ENCODE results near the gene MSANTD4.
"Not testable (repeated sequence)": the region's sequence is repeated elsewhere in the genome, so short reads cannot be mapped to it uniquely, and the experiment has no call there.

Gene MSANTD4

DNA sequence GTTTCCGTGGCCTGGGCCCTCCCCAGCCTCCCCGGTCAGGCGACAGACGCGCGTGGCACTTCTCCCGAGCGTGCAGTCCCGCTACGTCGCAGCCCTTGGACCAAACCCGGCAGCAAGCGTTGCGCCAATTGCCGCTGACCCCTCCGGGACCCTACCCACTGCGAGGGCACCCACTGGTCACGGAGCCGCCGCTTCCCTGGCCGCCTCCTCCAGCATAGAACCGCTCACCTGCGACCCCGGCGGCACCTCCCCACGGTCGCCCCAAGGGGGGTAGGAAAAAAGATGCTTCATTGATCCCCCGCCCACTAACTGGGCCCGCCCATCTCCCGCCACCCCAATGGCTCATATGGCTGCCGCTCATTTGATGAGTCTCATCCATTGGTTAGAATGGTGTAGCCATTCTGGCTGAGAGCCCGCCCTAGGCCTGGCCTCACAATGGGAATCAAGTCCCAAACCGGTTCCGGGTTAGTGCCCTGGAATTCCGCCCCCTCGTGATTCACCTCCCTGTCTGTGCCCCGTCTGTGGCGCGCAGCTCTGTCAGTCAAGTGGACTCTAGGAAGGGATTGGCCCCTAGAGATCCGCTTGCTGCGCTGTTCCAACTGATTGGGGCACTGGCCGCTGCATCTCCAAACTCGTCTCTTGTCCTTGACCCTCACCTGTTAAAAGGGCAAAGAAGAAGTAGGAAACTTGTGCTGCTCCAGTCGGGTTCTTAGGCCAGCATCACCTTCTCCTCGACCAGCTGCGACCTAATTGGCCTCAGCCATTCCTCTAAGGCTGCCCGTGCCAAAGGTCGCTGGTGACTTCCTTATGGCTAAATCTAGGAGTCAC, at the start of gene MSANTD4:
Gene MSANTD4 (minus strand): TSS at position 274 of the 828 bp plus-strand sequence. CDS start 11,323 bp downstream, outside the sequence.
- DNase-seq, result peak; percentile 98

DNA sequence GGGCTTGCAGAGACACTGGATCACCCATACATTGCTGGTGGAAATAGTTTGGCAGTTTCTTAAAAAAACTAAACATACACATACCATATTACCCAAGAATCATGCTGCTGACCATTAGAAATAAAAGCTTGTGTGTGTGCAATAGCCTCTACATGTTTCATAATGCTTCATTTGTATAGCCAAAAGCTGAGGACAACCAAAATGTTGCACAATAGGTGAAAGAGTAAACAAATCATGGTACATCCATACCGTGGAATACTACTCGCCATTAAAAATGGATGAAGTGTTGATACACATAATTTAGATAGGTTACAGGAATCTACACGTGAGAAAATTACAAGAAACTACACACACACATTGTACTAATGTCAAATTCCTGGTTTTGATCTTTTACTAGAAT, 48.6 kb upstream of the MSANTD4 start:
- DNase-seq, result no peak

DNA sequence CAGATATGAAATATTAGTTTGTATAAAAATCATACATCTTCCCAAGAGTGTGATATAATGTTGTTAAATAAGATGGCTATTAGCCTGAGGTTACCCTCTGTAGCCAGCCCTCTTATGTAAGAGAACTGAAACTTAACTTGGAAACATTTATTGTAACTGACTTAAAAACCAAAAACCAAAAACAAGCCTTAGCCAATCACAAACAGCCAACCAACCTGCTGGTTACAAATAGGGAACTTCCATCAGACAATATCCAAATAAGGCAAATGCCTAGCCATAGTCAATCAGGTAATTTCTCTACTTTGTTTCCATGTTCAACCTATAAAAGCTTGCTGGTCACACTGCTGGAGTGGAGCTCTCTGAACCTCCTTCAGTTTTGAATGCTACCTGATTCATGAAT, 41.0 kb upstream of the MSANTD4 start:
- no peak for DNase-seq

DNA sequence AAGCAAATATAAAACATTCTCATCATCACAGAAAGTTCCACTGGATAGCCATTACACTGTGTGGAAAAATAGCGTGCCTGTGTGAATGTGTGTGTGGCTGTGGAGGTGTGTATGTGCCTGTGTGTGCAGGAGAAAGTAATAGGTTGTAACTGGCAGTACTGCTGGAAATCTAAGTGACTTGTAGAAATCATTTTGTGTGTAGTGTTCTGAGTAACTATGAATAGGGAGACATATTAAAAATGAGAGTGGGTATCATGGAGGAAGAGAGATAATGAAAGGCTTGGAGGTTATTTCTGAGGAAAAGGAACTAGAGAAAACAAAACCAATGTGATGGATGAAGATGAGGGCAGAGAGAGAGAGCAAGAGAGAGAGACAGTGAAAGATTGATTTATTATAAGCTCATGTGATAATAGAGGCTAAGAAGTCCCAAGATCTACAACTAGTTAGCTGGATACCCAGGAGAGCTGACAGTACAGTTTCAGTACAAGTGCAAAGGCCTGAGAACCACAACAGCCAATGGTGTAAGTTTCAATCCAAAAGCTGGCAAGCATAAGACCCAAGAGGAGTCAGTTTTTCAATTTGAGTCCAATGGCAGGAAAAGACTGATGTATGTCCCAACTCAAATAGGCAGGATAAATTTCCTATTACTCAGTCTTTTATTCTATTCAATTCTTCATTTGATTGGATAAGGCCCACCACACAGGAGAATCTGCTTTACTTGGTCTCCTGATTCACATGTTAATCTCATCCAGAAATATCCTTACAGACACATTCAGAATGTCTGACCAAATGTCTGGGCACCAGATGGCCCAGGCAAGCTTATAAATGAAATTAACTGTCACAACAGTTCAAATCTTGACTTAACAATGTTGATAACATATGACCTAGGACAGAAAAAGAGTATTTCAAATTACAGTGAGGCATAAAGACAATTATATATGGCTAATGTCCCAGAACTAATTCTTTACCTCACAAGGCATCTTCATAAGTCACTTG, 40.2 kb upstream of the MSANTD4 start:
- no peak for DNase-seq

DNA sequence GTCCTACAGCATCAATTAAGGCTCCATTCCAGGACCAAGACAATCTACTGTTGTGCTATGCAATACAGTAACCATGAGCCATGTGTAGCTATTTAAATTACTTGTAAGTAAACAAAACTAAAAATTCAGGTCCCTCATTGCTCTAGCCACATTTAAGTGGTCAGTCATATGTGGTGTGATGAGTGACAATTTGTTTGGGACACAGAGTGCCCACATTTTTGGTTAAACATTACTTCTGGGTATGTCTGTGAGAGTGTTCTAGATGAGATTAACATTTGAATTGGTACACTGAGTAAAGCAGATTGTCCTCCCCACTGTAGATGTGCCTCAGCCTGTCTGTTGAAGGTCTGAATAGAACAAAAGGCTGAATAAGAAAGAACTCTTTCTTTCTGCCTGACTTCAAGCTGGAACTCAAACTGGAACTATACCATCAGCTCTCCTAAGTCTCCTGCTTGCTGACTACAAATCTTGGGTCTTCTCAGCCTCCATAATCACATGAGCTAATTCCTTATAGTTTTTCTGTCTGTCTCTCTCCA, 39.3 kb upstream of the MSANTD4 start:
- no peak for DNase-seq

DNA sequence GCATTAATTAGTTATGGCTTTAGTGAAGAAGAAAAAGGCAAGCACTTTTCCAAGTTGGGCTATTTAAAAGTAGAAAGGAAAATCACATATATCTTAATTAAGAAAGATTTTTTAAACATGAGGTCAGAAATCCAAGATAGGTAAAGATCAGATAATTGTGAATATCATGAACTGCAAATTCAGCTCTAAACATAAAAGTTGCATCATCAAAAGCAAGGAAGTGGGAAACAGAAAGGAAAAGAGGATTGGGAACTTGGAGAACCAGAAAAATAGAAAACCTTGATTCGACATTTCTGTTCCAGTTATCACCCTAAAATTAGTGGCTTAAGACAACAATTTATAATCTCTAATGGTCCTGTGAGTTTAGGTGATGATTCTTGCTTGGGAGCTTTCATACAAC, 37.6 kb upstream of the MSANTD4 start:
- DNase-seq, result no peak

DNA sequence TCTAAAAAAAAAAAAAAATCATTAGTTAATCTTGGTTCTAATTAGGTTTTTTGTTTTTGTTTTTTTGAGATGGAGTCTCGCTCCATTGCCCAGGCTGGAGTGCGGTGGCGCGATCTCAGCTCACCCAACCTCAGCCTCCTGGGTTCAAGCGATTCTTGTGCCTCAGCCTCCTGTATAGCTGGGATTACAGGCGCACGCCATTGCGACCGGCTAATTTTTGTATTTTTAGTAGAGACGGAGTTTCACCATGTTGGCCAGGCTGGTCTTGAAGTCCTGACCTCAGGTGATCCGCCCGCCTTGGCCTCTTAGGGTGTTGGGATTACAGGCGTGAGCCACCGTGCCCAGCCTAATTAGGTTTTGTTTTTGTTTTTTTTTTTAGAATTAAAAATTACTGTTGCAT, 36.3 kb upstream of the MSANTD4 start:
- not testable (repeated sequence) for DNase-seq

DNA sequence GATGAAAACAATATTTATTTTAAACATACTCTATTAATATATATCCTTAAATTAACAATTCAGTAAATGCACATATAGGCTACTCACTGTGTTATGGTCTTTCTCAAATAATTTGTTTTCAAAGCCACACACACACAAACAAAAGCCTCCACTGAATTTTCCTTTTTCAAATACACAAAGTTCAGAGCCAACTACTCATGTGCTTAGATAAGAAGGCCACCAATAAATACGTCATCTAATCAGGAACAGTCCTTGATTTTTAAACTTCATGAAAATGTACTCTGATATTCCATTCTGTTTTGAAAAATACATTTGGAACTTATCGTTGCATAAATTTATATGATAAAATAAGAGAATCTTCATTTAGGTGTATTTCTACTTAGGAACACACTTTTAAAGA, 29.1 kb upstream of the MSANTD4 start:
- no peak for DNase-seq

DNA sequence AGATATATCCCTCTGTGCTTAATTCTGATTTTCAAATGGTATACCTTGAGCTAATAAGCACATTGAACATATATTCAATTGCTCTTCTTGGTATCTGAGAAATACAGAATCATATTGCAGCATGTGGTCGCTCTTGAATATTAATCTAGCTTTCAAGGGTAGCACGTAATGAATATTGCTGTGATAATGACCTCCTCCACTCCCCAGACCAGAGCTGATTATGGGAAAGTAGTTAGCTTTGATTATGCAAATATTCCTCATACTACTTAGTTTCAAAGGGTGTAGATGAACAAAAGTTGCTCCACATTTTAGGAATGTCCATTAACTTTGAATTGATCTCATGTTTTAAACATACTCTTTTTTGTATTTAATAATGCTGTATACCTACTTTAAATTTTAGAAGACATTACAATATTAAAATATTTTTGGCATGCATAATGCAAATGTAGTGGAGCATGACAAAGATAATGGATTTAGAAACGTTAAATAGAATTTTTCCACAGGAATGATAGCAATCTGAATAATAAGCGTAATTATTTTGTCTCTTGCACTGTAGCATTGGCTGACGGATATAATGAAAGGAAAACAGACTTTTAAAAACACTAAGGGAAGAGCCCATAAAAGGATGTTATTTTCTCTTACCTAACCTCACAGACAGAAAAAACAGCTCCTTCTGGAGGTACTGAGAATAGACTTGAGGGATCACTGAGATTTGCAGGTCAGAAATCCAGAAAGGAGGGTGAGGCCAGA, 27.9 kb upstream of the MSANTD4 start:
- DNase-seq, result no peak

DNA sequence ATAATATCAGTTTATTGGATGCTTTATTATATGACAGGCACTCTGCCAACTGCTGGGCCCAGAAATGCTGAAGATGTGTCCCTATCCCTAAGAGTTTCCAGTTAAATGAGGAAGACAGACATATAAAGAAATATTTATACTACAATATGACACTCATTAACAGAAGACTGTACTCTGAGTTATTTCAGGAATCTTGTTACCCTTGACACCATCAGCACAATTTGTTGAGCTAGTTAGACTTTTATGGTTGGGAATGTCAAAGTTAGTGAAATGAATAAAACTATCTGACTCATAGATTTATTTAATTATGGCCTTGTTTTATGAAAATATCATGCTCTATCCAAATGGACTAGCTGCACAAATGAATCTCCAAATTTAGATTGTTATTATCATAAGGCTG, 25.6 kb upstream of the MSANTD4 start:
- no peak for DNase-seq

DNA sequence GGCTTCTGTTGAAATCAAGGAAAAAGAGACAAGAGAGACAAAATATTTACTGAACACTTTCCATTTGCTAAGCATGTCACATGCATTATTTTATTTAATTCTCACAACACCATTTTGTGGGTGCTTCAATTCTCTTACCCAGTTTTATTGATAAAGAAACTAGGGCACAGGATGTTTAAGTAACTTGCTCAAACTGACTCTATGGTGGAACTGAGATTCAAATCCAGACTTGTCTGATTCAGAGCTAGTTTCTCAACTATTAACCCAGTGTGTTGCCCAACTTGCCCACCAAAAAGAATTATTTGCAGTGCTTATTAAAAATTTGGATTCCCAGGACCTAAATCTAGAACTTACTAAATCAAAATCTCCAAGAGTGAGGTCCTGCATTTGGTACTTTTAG, 21.5 kb upstream of the MSANTD4 start:
- no peak for DNase-seq

DNA sequence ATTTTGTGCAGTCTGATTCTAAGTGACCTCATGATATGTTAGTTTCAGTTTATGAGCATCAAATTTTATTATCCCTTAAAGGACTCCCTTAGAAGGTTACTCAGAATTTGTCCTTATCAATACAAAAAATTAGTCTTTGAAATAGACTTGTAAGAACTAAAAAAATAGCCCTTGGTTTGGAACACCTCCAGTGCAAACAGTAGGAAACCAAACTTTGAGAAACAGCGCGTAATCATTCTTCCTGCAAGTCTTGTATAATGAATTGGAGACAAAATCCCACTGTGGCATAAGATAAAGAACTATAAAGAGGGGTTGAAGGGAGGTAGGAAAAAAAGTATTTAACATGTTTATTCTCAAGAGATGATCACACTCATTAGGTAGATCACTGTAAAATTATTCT, 10.8 kb upstream of the MSANTD4 start:
- no peak for DNase-seq

DNA sequence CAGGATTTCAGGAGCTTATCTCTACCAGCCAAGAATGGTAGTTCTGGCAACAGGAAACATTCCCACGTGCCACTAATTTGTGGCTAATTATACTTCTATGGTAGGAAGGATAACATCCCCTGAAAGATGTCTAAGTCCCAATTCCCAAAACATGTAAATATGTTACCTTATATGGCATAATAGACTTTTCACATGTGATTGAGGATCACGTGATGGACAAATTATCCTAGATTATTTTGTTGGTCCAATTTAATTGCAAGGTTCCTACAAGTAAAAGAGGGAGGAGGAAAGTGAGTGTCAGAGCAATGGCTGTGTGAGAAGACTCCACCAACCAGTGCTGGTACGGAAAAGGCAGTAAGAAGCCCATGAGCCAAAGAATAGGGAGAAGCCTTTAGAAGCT, 9.9 kb upstream of the MSANTD4 start:
- no peak for DNase-seq

DNA sequence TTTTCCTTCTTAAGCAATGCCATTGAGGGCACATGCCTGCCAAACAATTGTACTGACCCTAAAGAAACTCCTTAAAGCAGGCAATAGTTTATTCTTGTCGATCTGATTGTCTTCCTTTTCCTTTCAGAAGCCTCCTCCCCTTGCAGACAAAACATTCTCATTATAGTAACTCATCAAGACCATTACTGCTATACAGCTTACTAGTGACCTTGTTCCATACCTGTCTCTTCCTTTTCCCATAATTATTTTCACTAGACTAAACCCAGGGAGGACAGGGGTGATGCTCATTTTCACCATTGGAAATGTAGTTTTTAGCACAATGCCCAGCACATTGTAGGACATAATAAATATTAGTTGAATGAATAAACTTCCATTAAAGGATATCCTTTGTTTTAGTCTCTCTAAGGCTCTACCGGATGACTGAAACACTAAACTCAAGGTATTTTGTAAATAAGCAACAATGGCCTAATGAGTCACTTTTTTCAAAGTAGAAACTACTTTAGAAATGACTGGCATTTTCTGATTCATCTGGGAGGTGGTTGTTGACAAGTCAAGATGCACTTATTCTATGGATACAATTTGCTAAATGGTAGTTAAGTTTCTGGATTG, 9.3 kb upstream of the MSANTD4 start:
- DNase-seq, result no peak

DNA sequence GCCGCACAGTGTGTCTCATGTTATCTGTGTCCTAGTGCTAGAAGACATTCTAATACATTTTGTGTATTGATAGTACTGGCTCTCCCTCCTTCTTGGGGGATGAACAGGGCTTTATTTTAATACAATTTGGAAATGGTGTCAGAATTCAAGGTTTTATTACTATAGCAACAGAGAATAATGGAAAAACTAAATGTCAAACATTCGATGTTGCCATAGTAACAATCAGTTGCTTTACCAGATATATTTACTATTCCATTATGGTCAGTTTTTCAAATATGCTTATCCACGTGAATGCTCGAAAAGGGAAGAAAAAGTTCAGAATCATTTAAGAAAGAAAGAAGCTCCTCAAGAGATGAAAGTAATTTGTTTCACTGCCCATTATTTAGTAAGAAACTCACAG, 8.6 kb upstream of the MSANTD4 start:
- no peak for DNase-seq

DNA sequence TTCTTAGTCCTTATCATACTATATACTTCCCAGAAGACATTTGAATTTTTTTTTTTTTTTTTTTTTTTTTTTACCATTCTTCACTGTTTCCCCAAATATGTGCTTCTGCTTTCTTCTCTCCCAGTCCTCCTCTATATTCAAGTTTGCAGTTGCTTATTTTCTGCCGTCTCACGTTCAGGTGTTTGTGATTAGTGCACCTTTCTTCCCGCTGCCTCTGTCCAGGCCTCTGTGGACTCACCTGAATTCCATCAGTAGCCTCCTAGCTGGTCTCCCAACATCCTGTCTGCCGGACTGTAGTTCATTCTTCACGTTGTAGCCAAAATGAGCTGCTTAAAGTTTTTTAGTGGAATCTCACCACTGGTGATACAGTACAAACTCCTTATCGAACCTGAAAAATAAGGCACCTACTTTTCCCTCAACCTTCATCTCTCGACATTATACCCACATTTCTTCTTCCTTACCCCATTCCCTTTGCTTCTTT, 795 bp upstream of the MSANTD4 start:
- no peak for DNase-seq

DNA sequence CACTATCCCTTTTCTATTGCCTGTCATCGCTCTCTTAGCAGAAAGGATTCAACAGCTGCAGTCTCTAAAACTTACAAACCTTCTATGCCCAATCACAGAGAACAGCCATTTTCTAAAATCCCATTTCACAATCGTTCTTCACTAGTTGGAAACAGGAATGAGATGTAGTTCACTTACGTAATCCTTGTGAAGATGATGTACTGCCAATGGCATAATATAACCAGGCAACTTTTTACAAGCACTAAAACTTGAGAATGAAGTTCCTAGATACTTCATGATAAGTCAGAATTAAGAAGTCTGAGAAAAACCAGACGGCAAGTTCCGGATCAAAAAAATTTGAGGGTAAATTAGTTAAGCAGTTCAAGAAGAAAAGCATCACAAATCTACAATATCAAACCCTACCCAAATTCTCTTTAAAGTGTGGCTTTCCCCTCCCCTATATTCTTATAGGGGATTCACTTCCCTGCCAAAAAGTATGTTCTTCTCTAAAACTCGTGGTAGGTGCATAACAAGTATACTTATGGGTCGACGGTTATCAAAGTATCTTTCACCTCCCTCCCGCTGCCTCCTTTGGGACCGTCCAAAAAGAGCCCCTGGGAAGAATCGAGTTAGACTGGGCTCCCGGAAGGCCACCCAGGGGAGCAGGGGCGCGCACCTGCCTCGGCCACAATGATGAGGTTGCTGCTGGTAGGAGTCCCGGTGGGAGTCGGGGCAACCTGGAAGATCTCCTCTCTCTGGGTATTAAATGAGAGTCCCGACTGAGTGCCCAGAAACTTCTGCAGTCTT, 666 bp downstream of the MSANTD4 start:
- peak; percentile 15 for DNase-seq

DNA sequence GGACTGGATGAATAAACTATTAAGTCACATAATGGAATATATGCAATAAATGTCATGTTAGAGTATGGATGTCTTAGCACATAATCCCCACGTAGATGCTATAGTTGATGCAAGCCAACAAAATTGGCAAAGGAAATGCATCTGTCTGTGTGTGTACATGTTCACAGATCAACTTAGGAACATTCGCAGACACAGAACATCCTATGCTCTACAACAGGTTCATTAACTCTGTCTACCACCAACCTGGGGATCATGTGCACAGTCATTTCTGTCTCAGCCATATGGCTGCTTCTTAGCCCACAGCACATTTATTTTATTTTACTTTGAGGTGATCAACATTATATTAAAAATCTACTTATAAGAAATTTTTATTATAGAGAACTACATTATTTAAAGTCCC, 4.9 kb downstream of the MSANTD4 start:
- no peak for DNase-seq

DNA sequence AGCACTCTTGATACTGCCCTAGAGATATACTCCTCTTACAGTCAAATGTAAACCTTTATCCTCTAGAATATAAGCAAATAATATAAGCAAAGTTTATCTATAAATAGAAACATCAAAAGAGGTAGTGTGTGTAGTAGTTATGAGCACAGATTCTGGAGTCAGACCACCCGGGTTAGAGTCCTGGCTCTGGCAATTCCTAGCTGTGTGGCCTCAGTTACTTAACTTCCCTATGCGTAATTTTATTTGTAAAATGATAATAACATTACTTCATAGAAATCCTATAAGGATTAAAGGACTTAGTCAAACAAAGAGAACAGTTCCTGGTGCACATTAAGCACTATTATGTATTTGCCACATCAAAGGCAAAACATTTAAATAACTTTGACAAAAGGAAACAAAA, 7.0 kb downstream of the MSANTD4 start:
- DNase-seq, result no peak

DNA sequence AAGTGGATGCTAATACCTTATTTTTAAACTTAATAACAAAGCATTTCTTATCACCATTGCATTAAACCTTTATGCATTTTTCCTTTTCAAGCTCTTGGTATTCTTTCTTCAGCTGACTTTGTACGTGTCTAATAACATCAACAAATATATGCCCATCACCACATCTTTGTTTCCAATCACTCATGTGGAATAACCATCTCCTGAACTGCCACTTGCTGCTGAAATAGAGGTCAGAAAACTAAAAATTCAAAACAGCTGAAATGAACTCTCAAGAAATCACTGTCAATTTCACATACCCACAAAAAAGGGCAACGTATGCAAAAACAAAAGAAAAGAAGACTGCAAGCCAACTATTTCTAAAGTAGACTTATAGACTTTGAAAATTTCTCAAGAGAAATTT, 7.4 kb downstream of the MSANTD4 start:
- DNase-seq, result no peak

DNA sequence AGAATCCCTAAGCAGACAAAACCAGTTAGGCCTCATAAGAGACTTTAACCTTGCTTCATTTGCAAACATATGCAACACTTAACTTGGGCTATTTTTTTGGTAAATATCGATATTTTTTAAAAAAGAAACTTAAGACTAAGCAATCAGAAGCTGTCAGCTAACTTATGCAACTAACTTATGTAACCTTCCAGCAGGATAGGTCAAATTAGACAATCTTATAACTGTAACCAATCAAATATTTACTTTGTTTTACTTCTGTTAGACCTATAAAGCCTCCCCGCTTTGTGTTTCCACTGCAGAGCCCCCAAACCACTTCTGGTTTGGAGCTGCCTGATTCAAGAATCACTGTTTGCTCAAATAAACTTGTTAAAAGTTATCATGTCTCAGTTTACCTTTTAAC, 8.0 kb downstream of the MSANTD4 start:
- no peak for DNase-seq
